Thyroid gland (tissue), 4 donors: ENCODE data around the gene GAB4. TPM values are rescaled to one million over a fixed set of nuclear protein-coding genes. Genes with fewer than 3 reads are reported as not detected.
"Not testable (repeated sequence)": the region's sequence is repeated elsewhere in the genome, so short reads cannot be mapped to it uniquely, and the experiment has no call there.

ENCODE experiments used
- DNase-seq, 2 donors: peaks; one replicate each; pipeline ENCODE4 v3.0.0-alpha.2; 2019
- H3K27ac ChIP-seq, 3 donors: fragments of 200-600 bp; sonication (generic); 1 replicate in 2 of 3; 2 replicates in 1 of 3; pipeline ENCODE4 v1.5.1; 2016 to 2019; ENCODE audit warnings: mild to moderate bottlenecking in 1 of 3, moderate library complexity in 1 of 3
- H3K27me3 ChIP-seq: fragments of 200-600 bp; sonication (generic); one replicate; pipeline ENCODE4 v1.5.1; 2019
- H3K36me3 ChIP-seq, 2 donors: fragments of 200-600 bp; sonication (generic); one replicate each; pipeline ENCODE4 v1.5.1; 2016 to 2019
- H3K4me1 ChIP-seq, 2 donors: fragments of 200-600 bp; sonication (generic); one replicate each; pipeline ENCODE4 v1.5.1; 2017 to 2019
- H3K4me3 ChIP-seq, 3 donors: fragments of 200-600 bp; sonication (generic); replicated peaks in 1 of 3; 1 replicate in 2 of 3; 2 replicates in 1 of 3; pipeline ENCODE4 v1.5.1; 2016; ENCODE audit warnings: mild to moderate bottlenecking in 1 of 3
- H3K9me3 ChIP-seq: fragments of 200-600 bp; sonication (generic); one replicate; pipeline ENCODE4 v1.5.1; 2017
- CTCF ChIP-seq, 6 experiments: fragments of 200-600 bp in 3 of 6; fragments of 450-650 bp in 3 of 6; sonication (generic) in 3 of 6; IDR thresholded peaks; one replicate each; pipeline ENCODE4 v1.5.1; 2016 to 2019; ENCODE audit warnings: antibody characterized with exemption in 6 of 6, mild to moderate bottlenecking in 2 of 6, inconsistent platforms in 1 of 6, moderate library complexity in 1 of 6
- POLR2A ChIP-seq, 2 donors: fragments of 450-650 bp; IDR thresholded peaks; one replicate each; pipeline ENCODE4 v1.6.1; 2017; ENCODE audit warnings: antibody characterized with exemption in 2 of 2, mild to moderate bottlenecking in 2 of 2, moderate library complexity in 1 of 2
- WGBS, 2 donors: methylation state at CpG; one replicate each; pipeline ENCODE4 v1.1.5; 2017; 5-methylcytosine and 5-hydroxymethylcytosine counted together
- intact Hi-C: fragments of 100-400 bp; cut with DNase I; formaldehyde crosslinking; loops from one replicate; pipeline ENCODE4 v1.15.1; 2023
- total RNA-seq, 4 donors: library from RNA; depleted of rRNA; stranded (reverse); fragments of >200 nt; gene quantifications; one replicate each; pipeline ENCODE4 v1.2.3, GENCODE V29; 2016

Gene GAB4
- total RNA-seq, 4 donors from 2014 or later, result not detected

- no peaks in the 10 kb centered on the region for H3K36me3 ChIP-seq
- no peak for DNase-seq
- intact Hi-C loops, result no loop called here
- no peak overlapping the region for H3K4me3 ChIP-seq
- no peaks in the 10 kb centered on the region for H3K9me3 ChIP-seq
- WGBS, 2 donors, result 77 to 80% methylated on average over 5 of the region's 5 CpGs
- TF ChIP-seq POLR2A (IDR thresholded peaks at IDR 0.05) (no peak), CTCF (IDR thresholded peaks at IDR 0.05) (no peak)
- no peaks in the 10 kb centered on the region for H3K4me1 ChIP-seq
- H3K27ac ChIP-seq, result no peak overlapping the region
- no peaks in the 10 kb centered on the region for H3K27me3 ChIP-seq
Measured at GRCh38 chr22:16955081-16955480, 52.9 kb downstream of the GAB4 start.

GRCh38 chr22:16954060-16954403, 54.0 kb downstream of the GAB4 start:
- H3K36me3 ChIP-seq, result no peaks in the 10 kb centered on the region
- intact Hi-C loops, result no loop called here
- TF ChIP-seq CTCF (IDR thresholded peaks at IDR 0.05) (no peak), POLR2A (IDR thresholded peaks at IDR 0.05) (no peak)
- H3K27ac ChIP-seq, result no peak overlapping the region
- 83 to 85% methylated on average over 5 of the region's 5 CpGs for WGBS, 2 donors
- no peak overlapping the region for H3K4me3 ChIP-seq
- no peaks in the 10 kb centered on the region for H3K9me3 ChIP-seq
- no peak for DNase-seq
- H3K27me3 ChIP-seq, result no peaks in the 10 kb centered on the region
- no peaks in the 10 kb centered on the region for H3K4me1 ChIP-seq

GRCh38 chr22:16953206-16954059, 54.6 kb downstream of the GAB4 start:
- no peak overlapping the region for H3K4me3 ChIP-seq
- no peaks in the 10 kb centered on the region for H3K9me3 ChIP-seq
- no peaks in the 10 kb centered on the region for H3K4me1 ChIP-seq
- DNase-seq, result no peak
- no peaks in the 10 kb centered on the region for H3K27me3 ChIP-seq
- intact Hi-C loops, result no loop called here
- TF ChIP-seq CTCF (IDR thresholded peaks at IDR 0.05), result no peak
- TF ChIP-seq POLR2A (IDR thresholded peaks at IDR 0.05), result no peak
- H3K36me3 ChIP-seq, result no peaks in the 10 kb centered on the region
- H3K27ac ChIP-seq, result no peak overlapping the region
- WGBS, 2 donors, result 79 to 91% methylated on average over 7 of the region's 7 CpGs

- intact Hi-C loops, result no loop called here
- no peaks in the 10 kb centered on the region for H3K27me3 ChIP-seq
- 68 to 76% methylated on average over 3 of the region's 3 CpGs for WGBS, 2 donors
- no peaks in the 10 kb centered on the region for H3K4me1 ChIP-seq
- no peak for DNase-seq
- no peaks in the 10 kb centered on the region for H3K36me3 ChIP-seq
- H3K27ac ChIP-seq, result no peak overlapping the region
- no peak overlapping the region for H3K4me3 ChIP-seq
- H3K9me3 ChIP-seq, result no peaks in the 10 kb centered on the region
- TF ChIP-seq POLR2A (IDR thresholded peaks at IDR 0.05) (no peak), CTCF (IDR thresholded peaks at IDR 0.05) (no peak)
Measured at GRCh38 chr22:16949561-16949960, 58.5 kb downstream of the GAB4 start.

GRCh38 chr22:16937811-16938210, 70.2 kb downstream of the GAB4 start:
- H3K4me1 ChIP-seq, result no peaks in the 10 kb centered on the region
- DNase-seq, result no peak
- intact Hi-C loops, result no loop called here
- H3K9me3 ChIP-seq, result no peaks in the 10 kb centered on the region
- WGBS, 2 donors, result 72 to 80% methylated on average over 5 of the region's 5 CpGs
- no peak overlapping the region for H3K4me3 ChIP-seq
- TF ChIP-seq POLR2A (IDR thresholded peaks at IDR 0.05) (no peak), CTCF (IDR thresholded peaks at IDR 0.05) (no peak)
- no peaks in the 10 kb centered on the region for H3K36me3 ChIP-seq
- no peak overlapping the region for H3K27ac ChIP-seq
- no peaks in the 10 kb centered on the region for H3K27me3 ChIP-seq

GRCh38 chr22:16937209-16937608, 70.8 kb downstream of the GAB4 start:
- H3K27ac ChIP-seq, H3K4me1 ChIP-seq, intact Hi-C loops, H3K36me3 ChIP-seq, DNase-seq, H3K4me3 ChIP-seq, H3K27me3 ChIP-seq, H3K9me3 ChIP-seq: not testable (repeated sequence)
- WGBS, 2 donors, result 92 to 97% methylated on average over 5 of the region's 5 CpGs
